ENCODE results near the gene MTNR1B.

DNA sequence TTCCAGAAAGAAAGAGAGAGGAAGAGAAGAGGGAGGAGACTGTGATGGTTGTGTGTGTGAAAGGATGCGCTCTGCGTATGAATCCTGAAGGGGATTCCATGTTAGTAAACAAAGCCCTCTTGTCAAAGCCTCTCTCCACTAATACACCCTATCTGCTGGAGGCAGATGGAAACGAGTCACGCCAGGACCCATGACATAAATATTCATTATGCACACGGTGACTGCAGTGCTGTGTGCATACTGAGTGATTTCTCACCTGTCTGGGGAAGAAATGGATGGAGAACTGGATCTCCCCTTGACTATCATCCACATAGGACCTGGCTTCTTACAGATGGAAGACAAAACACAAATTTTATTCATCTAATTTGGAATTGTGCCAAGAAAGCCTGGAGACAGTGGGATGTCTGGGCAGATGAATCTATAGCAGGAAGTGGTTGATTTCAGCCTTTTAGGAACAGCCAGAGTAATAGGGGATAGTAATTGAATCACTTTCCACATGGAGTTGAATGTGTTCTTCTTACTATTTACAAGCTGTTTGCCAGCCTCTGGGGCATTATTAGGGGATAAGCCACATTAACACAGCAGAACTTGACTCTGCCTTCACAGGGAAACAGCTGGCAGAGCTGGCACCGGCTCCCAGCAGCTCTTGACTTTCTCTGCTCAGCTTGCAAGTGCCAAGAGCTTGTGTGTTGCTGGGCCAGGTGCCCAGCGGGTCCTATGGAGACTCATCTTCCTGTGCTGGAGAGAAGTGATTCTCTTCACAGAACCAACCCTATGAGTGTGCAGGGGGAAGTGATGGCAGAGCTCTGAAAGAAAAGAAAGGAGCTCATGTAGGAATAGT, 9.0 kb downstream of the MTNR1B start:
- TF ChIP-seq CTCF (IDR thresholded peaks at IDR 0.05): no peak
- no peak for TF ChIP-seq POLR2A (IDR thresholded peaks at IDR 0.05)
